IgD-negative memory B cell (primary cell): Measurements from ENCODE around the gene TMOD1. TPM values are rescaled to one million over a fixed set of nuclear protein-coding genes. Genes with fewer than 3 reads are reported as not detected.

Experiments used
- H3K27ac Mint-ChIP-seq, 3 donors: one replicate each; pipeline ENCODE4 v1.8.0; 2020 to 2022; ENCODE audit warnings: mild to moderate bottlenecking in 3 of 3, mixed read lengths in 3 of 3, moderate library complexity in 1 of 3
- H3K27me3 Mint-ChIP-seq: one replicate; pipeline ENCODE4 v1.8.0; 2021; ENCODE audit warnings: mixed read lengths
- H3K36me3 Mint-ChIP-seq: one replicate; pipeline ENCODE4 v1.8.0; 2020; ENCODE audit warnings: mild to moderate bottlenecking, mixed read lengths
- H3K4me1 Mint-ChIP-seq, 3 donors: one replicate each; pipeline ENCODE4 v1.8.0; 2020 to 2022; ENCODE audit warnings: mixed read lengths in 3 of 3, mild to moderate bottlenecking in 1 of 3
- H3K4me3 Mint-ChIP-seq, 4 donors: one replicate each; pipeline ENCODE4 v1.8.0; 2020 to 2022; ENCODE audit warnings: mild to moderate bottlenecking in 4 of 4, mixed read lengths in 4 of 4, moderate library complexity in 3 of 4
- H3K9me3 Mint-ChIP-seq, 3 donors: one replicate each; pipeline ENCODE4 v1.8.0; 2020 to 2021; ENCODE audit warnings: mixed read lengths in 3 of 3, mild to moderate bottlenecking in 1 of 3
- polyA plus RNA-seq: library from polyadenylated mRNA; unstranded; fragments of 300-500 nt; fragmentation: Illumina TruSeq; gene quantifications from one replicate; pipeline ENCODE4 v1.2.3, GENCODE V29; 2021

The TMOD1 gene
- polyA plus RNA-seq, 1 donor from 2014 or later: 2.8 TPM

DNA sequence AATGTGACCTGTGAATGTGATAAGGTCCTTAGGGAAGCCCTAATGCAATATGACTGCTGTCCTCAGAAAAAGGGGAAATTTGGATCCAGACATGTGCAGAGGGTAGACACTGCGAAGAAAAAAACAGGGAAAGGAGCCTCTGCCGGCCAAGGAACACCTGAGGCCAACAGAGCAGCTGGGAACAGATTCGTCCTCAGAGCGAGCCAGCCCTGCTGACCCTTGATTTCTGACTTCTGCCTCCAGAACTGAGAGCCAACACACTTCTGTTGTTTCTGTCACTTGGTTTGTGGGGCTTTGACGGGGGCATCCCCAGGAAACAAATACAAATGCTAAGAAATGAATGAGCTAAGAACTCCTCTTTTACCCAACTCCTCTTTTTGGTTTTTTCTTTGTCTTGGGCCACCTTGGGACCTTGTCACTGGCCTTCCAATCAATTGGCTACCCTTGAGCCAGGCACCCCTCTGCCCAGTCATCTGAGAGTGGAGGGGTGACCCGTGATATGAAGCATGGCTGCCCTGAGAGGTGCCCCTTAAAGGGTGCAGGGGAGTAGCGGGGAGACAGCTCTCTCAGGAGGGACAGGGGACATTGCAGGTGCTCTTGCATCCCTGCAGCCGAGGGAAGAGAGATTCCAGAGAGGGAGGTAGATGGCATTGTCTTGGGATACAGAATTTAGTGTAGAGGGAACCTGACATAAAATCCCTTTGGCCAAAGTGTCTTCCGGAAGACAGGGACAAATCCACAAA, 16.9 kb downstream of the TMOD1 start:
- peaks cover 26% of the 10 kb centered on the region for H3K27me3 Mint-ChIP-seq
- H3K4me1 Mint-ChIP-seq: peaks cover 0 to 3% (median 0%) of the 10 kb centered on the region in 3 donors
- no peaks in the 10 kb centered on the region for H3K36me3 Mint-ChIP-seq
- H3K27ac Mint-ChIP-seq: no peak overlapping the region
- no peak overlapping the region for H3K4me3 Mint-ChIP-seq
- no peaks in the 10 kb centered on the region for H3K9me3 Mint-ChIP-seq

DNA sequence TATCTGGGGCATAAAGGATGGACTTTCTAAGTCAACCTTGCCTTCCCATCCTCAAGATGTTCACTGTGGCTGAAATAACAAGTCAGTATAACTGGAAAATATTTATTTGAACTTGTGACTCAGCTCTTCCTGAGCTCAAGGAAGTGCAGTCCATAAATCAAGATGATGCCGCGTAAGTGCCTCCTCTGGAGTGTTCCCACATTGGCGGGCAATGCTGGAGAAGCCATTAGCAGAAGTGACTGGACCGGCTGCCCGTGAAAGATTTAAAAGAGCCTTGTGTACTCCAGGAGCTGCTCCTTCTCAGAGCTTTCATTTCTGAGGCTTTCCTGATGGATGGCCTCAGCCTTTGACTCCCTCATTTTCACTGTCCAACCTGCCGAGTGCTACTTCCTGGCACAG, 17.4 kb downstream of the TMOD1 start:
- H3K4me3 Mint-ChIP-seq: no peak overlapping the region
- peaks cover 26% of the 10 kb centered on the region for H3K27me3 Mint-ChIP-seq

DNA sequence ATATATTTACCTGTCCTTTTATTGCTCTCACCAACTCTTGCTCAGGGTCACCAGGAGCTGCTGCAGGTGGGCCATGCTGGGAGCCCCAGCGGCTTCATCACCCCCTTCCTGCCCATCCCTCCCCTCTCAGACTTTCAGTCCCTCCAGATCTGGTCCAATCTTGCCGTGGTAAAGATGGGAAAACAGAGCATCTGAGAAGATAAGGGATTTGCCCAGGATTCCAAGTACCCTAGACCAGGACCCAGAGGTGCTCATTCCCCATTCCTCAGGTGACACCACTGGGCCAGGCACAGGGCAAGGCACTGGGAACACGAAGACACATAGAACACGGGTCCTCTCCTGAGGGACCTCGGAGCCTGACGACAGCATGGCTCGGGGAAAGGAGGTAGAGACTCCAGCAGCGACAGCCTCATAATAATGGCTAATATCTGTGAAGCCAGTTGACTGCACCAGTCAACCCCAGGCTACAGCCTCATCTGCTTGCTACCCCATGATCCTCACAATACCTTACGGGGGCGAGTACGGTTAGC, 18.0 kb downstream of the TMOD1 start:
- Mint-ChIP-seq H3K27ac (no peak overlapping the region), H3K27me3 (peaks cover 26% of the 10 kb centered on the region), H3K9me3 (no peaks in the 10 kb centered on the region), H3K36me3 (no peaks in the 10 kb centered on the region), H3K4me3 (no peak overlapping the region), H3K4me1 (peaks cover 0 to 2% (median 0%) of the 10 kb centered on the region in 3 donors)

More for the DNA sequence above, 17.4 kb downstream of the TMOD1 start:
- Mint-ChIP-seq H3K27ac (no peak overlapping the region), H3K9me3 (no peaks in the 10 kb centered on the region), H3K4me1 (peaks cover 0 to 2% (median 0%) of the 10 kb centered on the region in 3 donors), H3K36me3 (no peaks in the 10 kb centered on the region)

DNA sequence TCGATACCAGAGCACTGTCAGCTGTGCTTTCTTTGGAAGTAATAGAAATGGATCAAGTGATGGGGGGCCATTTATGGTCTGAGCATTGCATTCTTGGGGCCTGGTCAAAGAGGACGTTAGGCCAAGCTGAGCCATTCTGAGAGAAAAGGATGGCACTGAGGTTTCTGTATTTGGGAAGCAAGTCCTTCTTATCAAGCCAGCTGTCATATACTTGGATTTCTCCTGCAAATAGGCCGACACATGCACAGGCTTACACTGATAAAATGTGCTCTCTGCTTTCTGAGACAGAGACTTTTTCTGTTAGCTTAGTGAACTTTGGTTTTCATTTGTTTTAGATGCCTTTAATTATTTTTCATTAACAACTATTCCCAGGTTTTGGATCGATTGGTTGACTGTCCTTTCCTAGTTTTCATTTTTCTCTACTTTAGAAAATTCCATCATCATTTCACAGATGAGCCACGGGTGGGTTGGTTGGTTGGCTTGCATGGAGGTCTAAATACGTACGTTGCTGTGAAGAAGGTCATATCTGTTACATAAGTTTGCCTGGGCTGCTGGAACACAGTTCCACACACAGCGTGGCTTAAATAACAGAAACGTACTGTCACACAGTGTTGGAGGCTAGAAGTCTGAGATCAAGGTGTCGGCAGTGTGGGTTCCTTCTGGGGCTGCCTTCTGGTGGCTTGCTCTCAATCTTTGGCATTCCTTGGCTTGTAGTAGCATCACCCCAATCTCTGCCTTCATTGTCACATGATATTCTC, 20.3 kb downstream of the TMOD1 start:
- H3K36me3 Mint-ChIP-seq: no peaks in the 10 kb centered on the region
- H3K27me3 Mint-ChIP-seq: peaks cover 17% of the 10 kb centered on the region
- H3K4me3 Mint-ChIP-seq: no peak overlapping the region
- H3K27ac Mint-ChIP-seq: no peak overlapping the region
- H3K9me3 Mint-ChIP-seq: no peaks in the 10 kb centered on the region
- peaks cover 0 to 2% (median 0%) of the 10 kb centered on the region in 3 donors for H3K4me1 Mint-ChIP-seq

DNA sequence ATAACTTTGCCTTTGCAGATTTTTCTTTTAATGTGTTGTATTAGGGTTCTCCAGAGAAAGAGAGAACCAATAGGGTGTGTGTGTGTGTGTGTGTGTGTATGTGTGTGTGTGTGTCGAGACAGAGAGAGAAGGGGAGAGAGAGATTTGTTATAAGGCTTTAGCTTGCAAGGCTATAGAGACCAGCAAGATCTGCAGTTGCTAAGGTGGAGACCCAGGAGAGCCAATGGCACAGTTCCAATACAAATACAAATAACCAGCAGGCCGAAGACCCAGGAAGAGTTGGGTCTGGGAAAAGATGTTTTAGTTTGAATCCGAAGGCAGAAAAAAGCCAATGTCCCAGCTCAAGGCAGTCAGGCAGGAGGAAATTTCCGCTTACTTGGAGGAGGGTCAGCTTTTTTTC, 23.0 kb downstream of the TMOD1 start:
- H3K27me3 Mint-ChIP-seq: peaks cover 9% of the 10 kb centered on the region
- no peaks in the 10 kb centered on the region for H3K9me3 Mint-ChIP-seq
- H3K27ac Mint-ChIP-seq: no peak overlapping the region
- H3K36me3 Mint-ChIP-seq: no peaks in the 10 kb centered on the region
- H3K4me1 Mint-ChIP-seq: no peaks in the 10 kb centered on the region
- H3K4me3 Mint-ChIP-seq: no peak overlapping the region

DNA sequence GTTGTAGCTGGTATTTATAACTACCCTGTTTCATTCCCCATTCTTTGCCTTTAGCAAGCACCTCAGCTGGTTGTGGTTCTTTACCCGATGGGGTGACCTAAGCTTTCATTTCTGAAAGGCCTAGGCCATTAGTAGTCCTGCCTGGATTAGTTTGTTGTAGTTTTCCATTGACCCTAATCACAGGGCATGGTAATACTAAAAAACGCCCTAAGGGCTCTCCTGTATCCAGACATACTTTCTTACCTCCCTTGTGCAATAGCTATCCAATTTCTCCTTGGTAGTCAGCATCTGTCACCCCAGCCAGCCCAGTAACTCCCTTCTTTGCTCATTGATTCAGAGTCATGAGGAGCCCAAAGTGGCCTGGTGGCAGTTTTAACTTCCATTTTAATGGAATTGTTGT, 24.0 kb downstream of the TMOD1 start:
- Mint-ChIP-seq H3K27ac (no peak overlapping the region), H3K4me1 (no peaks in the 10 kb centered on the region), H3K9me3 (no peaks in the 10 kb centered on the region), H3K4me3 (no peak overlapping the region), H3K27me3 (peaks cover 4% of the 10 kb centered on the region), H3K36me3 (no peaks in the 10 kb centered on the region)

DNA sequence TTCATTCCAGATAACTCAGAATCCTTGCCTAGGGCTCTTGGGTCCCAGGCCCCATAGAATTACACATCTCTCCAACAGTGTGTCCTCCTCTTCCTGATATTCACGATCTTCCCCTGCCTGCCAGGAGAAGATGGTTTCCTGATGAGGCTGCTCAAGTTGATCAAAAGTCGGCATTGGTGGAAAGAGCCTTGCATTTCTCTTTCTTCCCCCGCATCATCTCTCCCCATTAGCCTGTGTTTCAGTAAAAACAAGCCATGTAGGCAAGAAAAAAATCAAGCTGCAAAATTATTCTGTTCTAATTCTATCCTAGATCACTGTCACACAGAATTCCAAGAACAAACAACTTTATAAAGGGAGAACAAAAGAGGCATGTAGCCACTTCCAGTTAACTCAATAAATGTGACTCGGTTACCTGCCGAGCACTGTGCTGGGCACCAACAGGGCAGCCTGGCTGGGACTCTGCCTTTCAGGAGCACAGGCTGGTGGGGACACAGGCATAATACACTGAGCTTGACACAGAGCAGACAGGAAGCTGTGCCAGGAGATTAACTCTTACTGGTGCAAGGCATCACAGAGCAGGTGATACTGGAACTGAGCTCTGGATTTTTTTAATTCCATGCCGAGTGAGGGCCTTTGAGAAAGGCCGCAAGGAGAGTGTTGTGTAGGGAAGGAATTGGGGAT, 25.6 kb downstream of the TMOD1 start:
- Mint-ChIP-seq H3K36me3 (no peaks in the 10 kb centered on the region), H3K9me3 (no peaks in the 10 kb centered on the region), H3K27me3 (no peaks in the 10 kb centered on the region), H3K27ac (no peak overlapping the region), H3K4me3 (no peak overlapping the region), H3K4me1 (no peaks in the 10 kb centered on the region)

DNA sequence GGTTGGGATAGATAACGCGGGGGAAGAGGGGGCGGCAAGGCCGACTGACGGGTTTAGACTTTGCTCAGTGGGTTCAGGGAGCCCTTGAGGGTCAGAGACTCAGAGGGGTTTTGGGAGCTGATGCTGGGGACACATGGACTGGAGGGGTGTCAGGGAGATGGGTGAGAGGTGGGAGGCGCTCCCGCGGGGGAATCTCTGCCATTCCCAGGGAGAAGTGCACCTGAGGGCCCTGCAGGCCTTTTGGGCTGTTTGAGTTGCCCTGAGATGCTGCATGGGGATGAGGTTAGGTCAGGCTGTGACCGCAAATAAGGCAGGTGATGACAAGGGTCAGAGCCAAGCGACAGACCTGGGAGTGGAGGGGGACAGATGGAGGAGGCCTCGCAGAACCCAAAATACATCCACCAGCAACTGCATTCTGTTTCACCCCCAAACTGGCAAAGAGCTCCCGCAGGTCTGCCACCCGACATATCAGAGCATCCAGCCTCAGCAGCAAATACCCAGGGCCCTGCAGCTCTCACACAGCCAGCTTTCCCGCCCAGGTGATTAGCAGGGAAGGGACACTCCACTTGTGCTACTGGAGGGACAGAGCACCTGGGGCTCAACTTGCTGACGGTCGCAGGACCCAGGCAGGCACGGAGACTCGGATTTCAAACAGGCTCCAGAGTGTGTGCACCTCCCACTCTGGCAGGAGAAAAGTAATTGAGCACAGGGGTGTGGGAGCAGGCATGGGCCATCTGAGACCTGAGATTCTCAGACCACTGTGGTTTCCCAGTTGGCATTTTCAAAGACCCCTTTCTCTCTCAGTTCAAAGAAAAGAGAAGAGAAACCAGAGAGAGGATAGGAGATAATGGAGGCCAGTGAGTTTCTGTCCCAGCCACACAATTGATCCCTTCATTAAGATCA, 26.4 kb downstream of the TMOD1 start:
- H3K9me3 Mint-ChIP-seq: no peaks in the 10 kb centered on the region
- no peaks in the 10 kb centered on the region for H3K4me1 Mint-ChIP-seq

DNA sequence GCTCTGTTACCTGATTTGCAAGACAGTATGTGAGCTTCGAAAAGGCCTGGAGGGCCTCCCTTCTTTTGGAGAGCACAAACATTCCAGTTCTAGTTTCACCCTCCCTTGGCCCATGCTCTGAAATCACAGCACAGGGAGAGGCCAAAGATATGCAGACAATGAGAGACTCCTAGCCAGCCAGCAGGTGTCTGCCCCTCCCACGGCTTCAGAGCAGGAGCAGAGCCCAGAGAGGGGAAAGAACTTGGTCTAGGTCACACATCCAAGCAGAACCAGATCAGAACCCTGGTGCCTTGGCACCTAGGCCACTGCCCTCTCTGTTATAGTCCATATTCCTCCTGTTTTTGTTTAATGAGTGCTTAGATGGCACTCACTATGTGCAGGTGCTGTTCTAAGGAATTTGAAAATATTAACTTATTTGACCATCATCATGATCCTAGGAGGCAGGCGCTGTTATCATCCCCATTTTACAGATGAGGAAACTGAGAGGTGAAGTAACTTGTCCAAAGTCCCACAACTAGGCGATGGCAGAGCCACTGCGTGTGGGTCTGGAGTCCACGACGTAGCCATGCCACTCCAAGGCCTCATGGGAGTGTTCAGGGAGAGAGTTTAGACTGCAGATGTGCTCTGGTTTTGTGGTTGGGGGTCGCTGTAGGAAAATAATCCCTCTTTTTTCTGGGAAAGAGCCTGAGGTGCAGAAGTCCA, 27.2 kb downstream of the TMOD1 start:
- Mint-ChIP-seq H3K27ac (no peak overlapping the region), H3K36me3 (no peaks in the 10 kb centered on the region), H3K9me3 (no peaks in the 10 kb centered on the region), H3K4me1 (no peaks in the 10 kb centered on the region), H3K27me3 (no peaks in the 10 kb centered on the region), H3K4me3 (no peak overlapping the region)

More for the DNA sequence above, 26.4 kb downstream of the TMOD1 start:
- Mint-ChIP-seq H3K27me3 (no peaks in the 10 kb centered on the region), H3K4me3 (no peak overlapping the region), H3K36me3 (no peaks in the 10 kb centered on the region), H3K27ac (no peak overlapping the region)

DNA sequence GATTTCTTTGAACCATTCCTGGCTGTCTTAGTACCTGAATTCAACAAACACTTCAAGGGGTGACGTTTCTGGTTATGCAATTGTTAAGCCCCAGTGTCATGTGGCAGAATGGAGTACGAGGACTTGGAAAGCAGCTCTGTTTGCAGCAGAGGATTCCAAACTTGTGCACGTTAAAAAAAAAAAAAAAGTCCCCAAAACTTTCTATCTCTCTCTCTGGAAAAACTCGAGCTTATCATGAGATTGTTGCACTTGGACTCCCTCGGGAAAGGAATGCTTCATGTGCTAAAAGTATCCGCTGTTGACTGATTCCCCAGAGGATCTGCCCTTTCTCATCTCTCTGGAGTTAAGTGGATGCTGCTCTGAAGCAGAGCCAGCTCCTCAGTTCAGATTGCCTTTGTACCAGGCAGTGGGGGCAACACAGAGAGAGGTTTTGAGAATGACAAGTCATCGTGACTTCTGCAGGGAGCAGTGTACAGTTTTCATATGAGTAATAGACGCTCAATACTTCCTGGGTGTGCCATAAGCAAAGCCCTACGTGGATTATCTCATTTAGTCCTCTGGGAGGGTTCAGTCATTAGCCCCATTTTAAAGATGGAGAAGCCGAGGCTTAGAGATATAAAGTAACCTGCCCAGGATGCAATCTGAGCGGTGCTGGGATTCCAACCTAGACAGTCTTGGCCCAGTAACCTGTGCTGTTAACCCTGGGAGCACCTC, 28.1 kb downstream of the TMOD1 start:
- no peaks in the 10 kb centered on the region for H3K27me3 Mint-ChIP-seq
- H3K4me3 Mint-ChIP-seq: no peak overlapping the region
- no peak overlapping the region for H3K27ac Mint-ChIP-seq
- no peaks in the 10 kb centered on the region for H3K36me3 Mint-ChIP-seq
- H3K4me1 Mint-ChIP-seq: no peaks in the 10 kb centered on the region
- no peaks in the 10 kb centered on the region for H3K9me3 Mint-ChIP-seq

DNA sequence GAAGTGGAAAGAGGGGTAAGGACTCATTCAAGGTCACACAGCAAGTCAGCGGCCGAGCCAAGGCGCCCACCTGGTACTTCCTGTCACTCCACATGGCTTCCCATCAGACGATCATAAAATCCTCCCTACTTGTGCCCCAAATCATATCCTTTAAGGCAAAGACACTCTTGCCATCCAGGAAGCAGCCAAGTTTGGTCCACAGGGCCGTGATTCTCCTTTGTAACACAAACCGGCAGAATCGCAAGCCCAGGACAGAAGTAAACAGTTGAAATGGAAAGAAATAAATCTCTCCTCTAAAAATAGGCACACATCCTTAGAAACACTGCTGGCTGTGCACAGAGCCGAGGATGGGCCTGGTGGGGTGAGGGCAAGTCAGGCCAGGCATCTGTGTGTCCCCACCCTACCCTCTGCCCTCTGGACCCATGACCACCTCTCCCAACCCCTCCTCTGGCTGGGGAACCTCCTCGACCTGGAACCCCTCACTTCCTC, 30.5 kb downstream of the TMOD1 start:
- Mint-ChIP-seq H3K4me3 (no peak overlapping the region), H3K4me1 (no peaks in the 10 kb centered on the region), H3K27me3 (no peaks in the 10 kb centered on the region), H3K9me3 (no peaks in the 10 kb centered on the region), H3K36me3 (no peaks in the 10 kb centered on the region), H3K27ac (peak overlapping the region in 1 of 3 donors; percentile 34)

DNA sequence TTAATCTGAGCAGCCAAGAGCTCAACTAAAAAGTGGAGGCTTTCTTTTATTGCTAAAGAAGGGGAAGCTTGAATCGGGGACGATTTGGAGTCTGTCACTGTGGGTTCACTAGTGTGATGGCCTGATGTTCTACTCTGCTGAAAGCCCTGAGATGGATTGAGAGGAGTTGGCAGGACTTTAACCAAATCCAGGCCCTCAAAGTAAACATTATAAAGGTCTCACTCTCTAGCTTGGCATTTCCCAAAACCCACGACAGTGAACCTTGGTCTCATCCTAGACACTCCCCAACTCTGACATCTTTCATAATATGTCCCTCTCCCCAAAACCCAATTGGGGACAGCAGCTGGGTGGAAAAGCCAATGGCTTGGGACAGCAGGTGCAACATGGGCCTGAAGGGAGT, 32.7 kb downstream of the TMOD1 start:
- H3K36me3 Mint-ChIP-seq: no peaks in the 10 kb centered on the region
- no peaks in the 10 kb centered on the region for H3K27me3 Mint-ChIP-seq
- no peaks in the 10 kb centered on the region for H3K9me3 Mint-ChIP-seq
- no peak overlapping the region for H3K4me3 Mint-ChIP-seq
- H3K27ac Mint-ChIP-seq: no peak overlapping the region
- no peaks in the 10 kb centered on the region for H3K4me1 Mint-ChIP-seq

DNA sequence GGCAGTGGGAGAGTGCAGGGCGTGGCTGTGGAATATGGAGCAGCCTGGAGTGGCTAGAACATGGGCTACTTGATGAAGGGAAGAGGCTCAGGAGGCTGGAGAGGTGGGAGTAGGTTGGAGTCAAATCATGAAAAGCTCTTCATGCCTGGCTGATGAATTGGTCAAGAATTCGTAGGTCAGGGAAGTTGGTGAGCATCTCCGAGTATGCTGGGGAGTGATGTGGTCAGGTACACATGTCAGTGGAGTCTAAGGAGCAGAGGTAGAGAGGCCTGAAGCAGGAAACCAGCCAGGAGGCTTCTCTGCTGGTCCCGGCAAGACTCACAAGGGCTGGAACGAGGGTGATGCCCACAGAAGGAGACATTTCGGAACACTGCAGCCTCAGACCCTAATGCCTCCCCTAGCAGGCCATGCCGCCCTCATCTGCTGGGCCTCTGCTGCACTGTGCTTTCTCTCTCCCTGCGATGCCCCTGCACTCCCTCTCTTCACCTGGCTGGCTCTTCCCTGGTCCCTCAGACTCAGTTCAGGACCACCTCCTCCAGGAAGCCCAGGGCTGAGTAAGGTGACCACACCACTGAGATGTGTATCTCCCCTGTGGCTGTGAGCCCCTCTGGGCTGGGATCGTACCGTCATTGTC, 33.6 kb downstream of the TMOD1 start:
- no peaks in the 10 kb centered on the region for H3K27me3 Mint-ChIP-seq
- no peaks in the 10 kb centered on the region for H3K4me1 Mint-ChIP-seq
- H3K27ac Mint-ChIP-seq: no peak overlapping the region

More for the DNA sequence above, 33.6 kb downstream of the TMOD1 start:
- Mint-ChIP-seq H3K4me3 (peak overlapping the region in 1 of 4 donors; percentile 39), H3K9me3 (no peaks in the 10 kb centered on the region), H3K36me3 (no peaks in the 10 kb centered on the region)
